ENCODE results near the gene DHRSX. TPM values are rescaled to one million over a fixed set of nuclear protein-coding genes. Genes with fewer than 3 reads are reported as not detected.

Gene DHRSX
- total and polyA plus RNA-seq, 2 donors (not counting 3 experiments of a cell fraction or from before 2014, with no cell fraction given) = 27.1 to 37.7 TPM

DNA sequence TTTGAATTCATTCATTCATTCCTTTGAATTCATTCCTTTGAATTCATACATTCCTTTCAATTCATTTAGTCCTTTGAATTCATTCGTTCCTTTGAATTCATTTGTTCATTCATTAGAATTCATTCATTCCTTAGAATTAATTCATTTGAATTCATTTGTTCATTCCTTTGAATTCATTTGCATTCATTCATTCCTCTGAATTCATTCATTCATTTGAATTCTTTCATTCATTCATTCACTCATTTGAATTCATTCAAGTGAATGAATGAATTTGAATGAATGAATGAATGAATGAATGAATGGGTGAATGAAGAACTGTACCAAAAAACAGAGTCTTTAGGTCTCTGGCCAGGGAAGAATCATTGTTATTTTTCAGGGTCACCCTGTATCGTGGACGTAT, 216.6 kb downstream of the DHRSX start:
- no peak overlapping the region for H3K27ac ChIP-seq (ENCODE audit: insufficient read depth, low read depth, low read length)
- intact Hi-C loops (cut with micrococcal nuclease) (no loop called here), dilution Hi-C loops (cut with MboI; ENCODE audit: extremely low pct_ligation_motif_present, low sequenced_read_pairs) (no loop called here)
- ChIA-PET POLR2A (no interaction called here), CTCF (no interaction called here)
- H3K36me3 ChIP-seq (ENCODE audit: control insufficient read depth in 2 of 2, extremely low read depth in 1 of 2, insufficient read depth in 2 of 2, low read length in 2 of 2) = no peaks in the 10 kb centered on the region
- H3K79me2 ChIP-seq (ENCODE audit: control insufficient read depth, insufficient read depth, low read length) = no peaks in the 10 kb centered on the region
- H2AFZ ChIP-seq (ENCODE audit: low read depth, low read length) = no peak overlapping the region
- no peak overlapping the region for H3K4me2 ChIP-seq (ENCODE audit: insufficient read depth, low read length)
- no peak overlapping the region for H3K9ac ChIP-seq (replicated peaks; ENCODE audit: extremely low read depth, insufficient read depth, low read length)
- no peaks in the 10 kb centered on the region for H3K9me3 ChIP-seq (replicated peaks; ENCODE audit: control insufficient read depth, insufficient read depth, low read length)
- BruUV-seq (replicated peaks) = no TSS peak
- no peak overlapping the region for H3K4me3 ChIP-seq (replicated peaks in 1 of 3; ENCODE audit: insufficient read depth in 1 of 3, low read depth in 1 of 3, low read length in 3 of 3)
- no peaks in the 10 kb centered on the region for H3K27me3 ChIP-seq (ENCODE audit: control insufficient read depth in 2 of 2, insufficient read depth in 2 of 2, low read length in 2 of 2)
- no peaks in the 10 kb centered on the region for H3K9me1 ChIP-seq (replicated peaks; ENCODE audit: control insufficient read depth, extremely low read depth, insufficient read depth, low read length)
- TF ChIP-seq JUN (IDR thresholded peaks at IDR 0.05; ENCODE audit: borderline replicate concordance, insufficient read depth, insufficient read length, low read depth) (no peak), FOS (IDR thresholded peaks at IDR 0.05; ENCODE audit: borderline replicate concordance, insufficient read depth, low read length) (no peak), MYC (IDR thresholded peaks at IDR 0.05; ENCODE audit: low read depth, low read length) (no peak), POLR2AphosphoS5 (IDR thresholded peaks at IDR 0.05; ENCODE audit: insufficient read depth, low read depth, low read length) (no peak), POLR2A (IDR thresholded peaks at IDR 0.05; ENCODE audit: low read depth, low read length) (no peak), EZH2 (IDR thresholded peaks at IDR 0.05; ENCODE audit: borderline replicate concordance, low read depth, low read length, severe bottlenecking) (no peak), GATA2 (IDR thresholded peaks at IDR 0.05; ENCODE audit: insufficient read depth, insufficient read length, low read depth, low read length) (no peak)
- TF ChIP-seq, protein P1, sequence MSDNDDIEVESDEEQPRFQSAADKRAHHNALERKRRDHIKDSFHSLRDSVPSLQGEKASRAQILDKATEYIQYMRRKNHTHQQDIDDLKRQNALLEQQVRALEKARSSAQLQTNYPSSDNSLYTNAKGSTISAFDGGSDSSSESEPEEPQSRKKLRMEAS (IDR thresholded peaks at IDR 0.05; ENCODE audit: insufficient read depth, insufficient read length) = no peak
- TF ChIP-seq, protein P2, sequence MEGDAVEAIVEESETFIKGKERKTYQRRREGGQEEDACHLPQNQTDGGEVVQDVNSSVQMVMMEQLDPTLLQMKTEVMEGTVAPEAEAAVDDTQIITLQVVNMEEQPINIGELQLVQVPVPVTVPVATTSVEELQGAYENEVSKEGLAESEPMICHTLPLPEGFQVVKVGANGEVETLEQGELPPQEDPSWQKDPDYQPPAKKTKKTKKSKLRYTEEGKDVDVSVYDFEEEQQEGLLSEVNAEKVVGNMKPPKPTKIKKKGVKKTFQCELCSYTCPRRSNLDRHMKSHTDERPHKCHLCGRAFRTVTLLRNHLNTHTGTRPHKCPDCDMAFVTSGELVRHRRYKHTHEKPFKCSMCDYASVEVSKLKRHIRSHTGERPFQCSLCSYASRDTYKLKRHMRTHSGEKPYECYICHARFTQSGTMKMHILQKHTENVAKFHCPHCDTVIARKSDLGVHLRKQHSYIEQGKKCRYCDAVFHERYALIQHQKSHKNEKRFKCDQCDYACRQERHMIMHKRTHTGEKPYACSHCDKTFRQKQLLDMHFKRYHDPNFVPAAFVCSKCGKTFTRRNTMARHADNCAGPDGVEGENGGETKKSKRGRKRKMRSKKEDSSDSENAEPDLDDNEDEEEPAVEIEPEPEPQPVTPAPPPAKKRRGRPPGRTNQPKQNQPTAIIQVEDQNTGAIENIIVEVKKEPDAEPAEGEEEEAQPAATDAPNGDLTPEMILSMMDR (IDR thresholded peaks at IDR 0.05; ENCODE audit: extremely low read depth in 1 of 2, insufficient read depth in 1 of 2, low read depth in 1 of 2, low read length in 2 of 2) = no peak
- FAIRE-seq (no peak), DNase-seq (ENCODE audit: low read depth, low spot score) (no peak)
- no peaks in the 10 kb centered on the region for H3K4me1 ChIP-seq (ENCODE audit: control insufficient read depth, extremely low read depth, insufficient read depth, low read length)
- no peaks in the 10 kb centered on the region for H4K20me1 ChIP-seq (replicated peaks; ENCODE audit: control insufficient read depth, extremely low read depth, insufficient read depth, low read length)

All from endothelial cell of umbilical vein (primary cell).